GM12878 (cell line): ENCODE results near the gene SLC35E4. TPM values are rescaled to one million over a fixed set of nuclear protein-coding genes. Genes with fewer than 3 reads are reported as not detected.

Experiments used
- ATAC-seq: fragments of 200-7000 bp; cut with Tn5 transposase; 3 replicates; pipeline ENCODE4 v1.9.1; 2020; ENCODE audit warnings: mild to moderate bottlenecking, moderate library complexity
- BruUV-seq: library from RNA; stranded (reverse); fragments of 400-500 nt; replicated peaks from 2 replicates; lab custom pipeline; 2021; lab: Mats Ljungman, UMichigan
- CTCF ChIA-PET: fragments of 300-600 bp; sonication (Branson Sonifier 250); formaldehyde crosslinking; extraction: SDS; loops from one replicate; lab custom pipeline; 2021; ENCODE audit warnings: inconsistent platforms; lab: Yijun Ruan, JAX
- POLR2A ChIA-PET: fragments of 350-600 bp; formaldehyde crosslinking; extraction: SDS; loops from one replicate; lab custom pipeline; 2021; ENCODE audit warnings: inconsistent platforms; lab: Charles Lee
- RAD21 ChIA-PET: fragments of 300-600 bp; sonication (Branson Sonifier 250); formaldehyde crosslinking; loops from one replicate; lab custom pipeline; 2023; ENCODE audit warnings: antibody characterized with exemption; ENCODE audit not compliant: unreplicated experiment; lab: Charles Lee
- SMC1A ChIA-PET: fragments of 300-600 bp; sonication (Branson Sonifier 250); formaldehyde crosslinking; loops from one replicate; lab custom pipeline; 2023; ENCODE audit not compliant: unreplicated experiment, uncharacterized antibody; lab: Charles Lee
- DNase-seq: peaks from one replicate; pipeline ENCODE4 v3.0.0-alpha.2; 2011; ENCODE audit warnings: low read depth, low spot score
- FAIRE-seq: peaks from 3 replicates; lab custom pipeline; 2011; peaks lifted over from hg19 to GRCh38; lab: Jason Lieb, UNC
- H2AFZ ChIP-seq: 2 replicates; pipeline ENCODE4 v1.6.0; 2011; ENCODE audit warnings: low read depth, low read length, control low read depth; ENCODE audit not compliant: control insufficient read depth
- H3K27ac ChIP-seq: 2 replicates; pipeline ENCODE4 v1.5.1; 2011; ENCODE audit warnings: control low read depth; ENCODE audit not compliant: control insufficient read depth, insufficient read depth
- H3K27me3 ChIP-seq, 2 experiments: replicated peaks in 1 of 2; 2 replicates each; pipeline versions ENCODE4 v1.6.0 to v1.6.1; 2011; ENCODE audit warnings: low read length in 1 of 2; ENCODE audit not compliant: control insufficient read depth in 2 of 2, insufficient read depth in 2 of 2
- H3K36me3 ChIP-seq, 2 experiments: 2 replicates each; pipeline ENCODE4 v1.5.1; 2011; ENCODE audit warnings: low read length in 1 of 2; ENCODE audit not compliant: control insufficient read depth in 2 of 2, insufficient read depth in 2 of 2
- H3K4me1 ChIP-seq: 2 replicates; pipeline ENCODE4 v1.6.1; 2011; ENCODE audit warnings: mild to moderate bottlenecking, low read length, moderate library complexity, mixed read lengths; ENCODE audit not compliant: control insufficient read depth, insufficient read depth
- H3K4me2 ChIP-seq: 2 replicates; pipeline ENCODE4 v1.6.0; 2011; ENCODE audit warnings: control low read depth; ENCODE audit not compliant: control insufficient read depth, insufficient read depth
- H3K4me3 ChIP-seq: fragments of 200-600 bp; sonication (generic); 2 replicates; pipeline ENCODE4 v1.5.1; 2016
- H3K79me2 ChIP-seq: 2 replicates; pipeline ENCODE4 v1.6.0; 2011; ENCODE audit warnings: low read length; ENCODE audit not compliant: control insufficient read depth, insufficient read depth
- H3K9ac ChIP-seq: 2 replicates; pipeline ENCODE4 v1.8.0; 2011; ENCODE audit warnings: low read length, control low read depth, mixed read lengths; ENCODE audit not compliant: control insufficient read depth, insufficient read depth
- H3K9me3 ChIP-seq: replicated peaks from 3 replicates; pipeline ENCODE4 v1.5.1; 2011; ENCODE audit warnings: mild to moderate bottlenecking, low read length; ENCODE audit not compliant: control insufficient read depth, insufficient read depth
- H4K20me1 ChIP-seq: 2 replicates; pipeline ENCODE4 v1.6.0; 2011; ENCODE audit not compliant: control insufficient read depth, insufficient read depth
- ATF3 ChIP-seq: IDR thresholded peaks from 2 replicates; pipeline ENCODE4 v1.6.1; 2011; ENCODE audit warnings: low read depth, mild to moderate bottlenecking, low read length, moderate library complexity, borderline replicate concordance; ENCODE audit errors: extremely low read depth
- BCL3 ChIP-seq: IDR thresholded peaks from 2 replicates; pipeline ENCODE4 v1.6.1; 2011; ENCODE audit warnings: borderline replicate concordance, low read depth, mild to moderate bottlenecking, moderate library complexity, low read length; ENCODE audit not compliant: insufficient read depth, poor library complexity, severe bottlenecking
- CHD4 ChIP-seq: fragments of 200-600 bp; sonication (generic); IDR thresholded peaks from 2 replicates; pipeline ENCODE4 v1.6.1; 2016; ENCODE audit warnings: mild to moderate bottlenecking
- IRF5 ChIP-seq: fragments of 450-650 bp; IDR thresholded peaks from 2 replicates; pipeline ENCODE4 v1.6.1; 2017; ENCODE audit warnings: borderline replicate concordance
- NRF1 ChIP-seq: conservative IDR thresholded peaks from 2 replicates; pipeline ENCODE4 v1.6.1; 2011; ENCODE audit warnings: mild to moderate bottlenecking, low read depth, low read length, improper control_type of control experiment
- RELB ChIP-seq: fragments of 450-650 bp; IDR thresholded peaks from 2 replicates; pipeline ENCODE4 v1.6.1; 2017; ENCODE audit warnings: low read depth, mild to moderate bottlenecking, moderate library complexity
- RUNX3 ChIP-seq: IDR thresholded peaks from 2 replicates; pipeline ENCODE4 v1.6.1; 2012; ENCODE audit warnings: low read length, inconsistent platforms
- SUPT20H ChIP-seq: IDR thresholded peaks from 2 replicates; pipeline ENCODE4 v1.6.1; 2011; ENCODE audit warnings: low read depth, mild to moderate bottlenecking, low read length, moderate library complexity, borderline replicate concordance; ENCODE audit not compliant: control insufficient read depth
- ZNF274 ChIP-seq: IDR thresholded peaks from one replicate; pipeline ENCODE4 v1.8.0; 2011; ENCODE audit not compliant: insufficient read length, insufficient read depth
- ZNF592 ChIP-seq: fragments of 450-650 bp; IDR thresholded peaks from 2 replicates; pipeline ENCODE4 v1.6.1; 2017; ENCODE audit warnings: mild to moderate bottlenecking, moderate library complexity
- WGBS: methylation state at CpG from one replicate; pipeline ENCODE4 v1.1.6; 2016; ENCODE audit warnings: low lambda C conversion rate; ENCODE audit not compliant: insufficient replicate concordance, insufficient coverage; ENCODE audit errors: missing lambda C conversion rate; 5-methylcytosine and 5-hydroxymethylcytosine counted together
- in situ Hi-C: fragments of 300-500 bp; cut with MboI; formaldehyde crosslinking; loops from 9 replicates; pipeline ENCODE4 v1.14.3; 2018; ENCODE audit warnings: mixed read lengths
- intact Hi-C: fragments of 100-400 bp; cut with micrococcal nuclease; formaldehyde crosslinking; loops from one replicate; pipeline ENCODE4 v1.14.2; 2022; ENCODE audit not compliant: unreplicated experiment
- polyA plus RNA-seq, 11 experiments: library from polyadenylated mRNA; depleted of rRNA in 4 of 11; unstranded in 6 of 11; stranded (reverse) in 5 of 11; fragments of >200 nt; fragmentation: Nextera tagmentation in 4 of 11; fragmentation: Illumina TruSeq in 1 of 11; extraction: Ambion mirVana in 4 of 11; extraction: Trizol in 1 of 11; gene quantifications; 1 replicate in 1 of 11; 2 replicates in 10 of 11; pipeline versions ENCODE4 v1.2.1 to v1.2.3, GENCODE V29; 2011 to 2016; ENCODE audit warnings: inconsistent platforms in 2 of 11, missing spikeins in 2 of 11, low read depth in 1 of 11
- total RNA-seq, 4 experiments: library from RNA; depleted of rRNA in 3 of 4; stranded (reverse); fragments of >200 nt in 3 of 4; fragmentation: Illumina TruSeq in 1 of 4; extraction: Trizol in 1 of 4; gene quantifications; 2 replicates each; pipeline versions ENCODE4 v1.2.1 to v1.2.3, GENCODE V29; 2013 to 2021

Gene SLC35E4
- total and polyA plus RNA-seq, 10 of the 15 experiments (the other 5 are each of a cell fraction or from before 2014, with no cell fraction given): 0.16 to 5.3 (median 2.9) TPM; not detected in 1

GRCh38 chr22:30668386-30668710, 32.8 kb downstream of the SLC35E4 start:
- Histone ChIP-seq H3K27ac (no peak overlapping the region), H3K36me3 (peaks cover 0 to 5% of the 10 kb centered on the region in 2 experiments; a peak in 1 of 4 replicates), H3K9me3 (no peaks in the 10 kb centered on the region), H3K27me3 (no peaks in the 10 kb centered on the region), H3K9ac (peak overlapping the region; percentile 60; the same call in 1 of the 2 replicates), H3K79me2 (no peaks in the 10 kb centered on the region), H3K4me1 (no peaks in the 10 kb centered on the region), H3K4me3 (peak overlapping the region; percentile 77), H3K4me2 (peak overlapping the region; percentile 100), H4K20me1 (no peaks in the 10 kb centered on the region), H2AFZ (peak overlapping the region; percentile 94)
- ChIA-PET CTCF (interaction anchor here (0.7 to 2.7 kb wide), 5 partner anchors 10 to 87 kb away, joined by 3 to 12 read pairs (median 3); partner anchors contain the start of gene SLC35E4), SMC1A (interaction anchor here (0.9 to 2.6 kb wide), 2 partner anchors 23 to 34 kb away, joined by 3 to 14 read pairs; partner anchors contain the start of gene SLC35E4), RAD21 (interaction anchor here (1.0 kb wide), 1 partner anchor 32 kb away, joined by 5 read pairs; the partner anchor contains the start of gene SLC35E4), POLR2A (no interaction called here)
- WGBS: 54% methylated on average over 10 of the region's 10 CpGs
- TF ChIP-seq NRF1 (no peak), RUNX3 (no peak), ZNF592 (no peak), ZNF274 (no peak), BCL3 (no peak), SUPT20H (no peak), CHD4 (no peak), ATF3 (no peak), IRF5 (no peak), RELB (no peak)
- FAIRE-seq (no peak), ATAC-seq (no peak), DNase-seq (no peak)
- in situ Hi-C loops: no loop called here
- intact Hi-C loops: no loop called here
- no TSS peak for BruUV-seq
